Lower lobe of right lung (tissue), 2 donors: ENCODE results near the gene GREM1. TPM values are rescaled to one million over a fixed set of nuclear protein-coding genes. Genes with fewer than 3 reads are reported as not detected.

ENCODE experiments used
- ATAC-seq, 2 donors: fragments of 200-7000 bp; cut with Tn5 transposase; one replicate each; pipeline ENCODE4 v1.9.1; 2020 to 2022; ENCODE audit warnings: mild to moderate bottlenecking in 2 of 2, moderate library complexity in 2 of 2
- DNase-seq: peaks from one replicate; pipeline ENCODE4 v3.0.0-alpha.2; 2020
- H3K27ac ChIP-seq: fragments of 200-600 bp; one replicate; pipeline ENCODE4 v1.8.0; 2022
- H3K27me3 ChIP-seq: fragments of 200-600 bp; one replicate; pipeline ENCODE4 v1.8.0; 2022; ENCODE audit warnings: low read depth
- H3K36me3 ChIP-seq: fragments of 200-600 bp; one replicate; pipeline ENCODE4 v1.8.0; 2022; ENCODE audit warnings: mild to moderate bottlenecking
- H3K4me1 ChIP-seq: fragments of 200-600 bp; one replicate; pipeline ENCODE4 v1.8.0; 2022
- H3K4me3 ChIP-seq: fragments of 200-600 bp; one replicate; pipeline ENCODE4 v1.8.0; 2022; ENCODE audit warnings: mild to moderate bottlenecking
- H3K9me3 ChIP-seq: fragments of 200-600 bp; one replicate; pipeline ENCODE4 v1.8.0; 2022
- intact Hi-C: fragments of 100-400 bp; cut with DNase I; formaldehyde crosslinking; loops from one replicate; pipeline ENCODE4 v1.11.0; 2022
- total RNA-seq: library from RNA; stranded (reverse); fragmentation: NEBNext Ultra II Directional; extraction: Animal tissue kit (Norgen Biotek cat#: 25700); gene quantifications from one replicate; pipeline ENCODE4 v1.2.1, GENCODE V29; 2021
- TF ChIP-seq, protein P1 (sequence below): fragments of 200-600 bp; IDR thresholded peaks from one replicate; pipeline ENCODE4 v1.8.0; 2022; ENCODE audit warnings: antibody characterized with exemption, mild to moderate bottlenecking
- donor health status: DM: no; HTN: yes; CAD: no; lungs with severe emphysema.

GREM1 gene
- total RNA-seq, 1 donor from 2014 or later, result 3.1 TPM

DNA sequence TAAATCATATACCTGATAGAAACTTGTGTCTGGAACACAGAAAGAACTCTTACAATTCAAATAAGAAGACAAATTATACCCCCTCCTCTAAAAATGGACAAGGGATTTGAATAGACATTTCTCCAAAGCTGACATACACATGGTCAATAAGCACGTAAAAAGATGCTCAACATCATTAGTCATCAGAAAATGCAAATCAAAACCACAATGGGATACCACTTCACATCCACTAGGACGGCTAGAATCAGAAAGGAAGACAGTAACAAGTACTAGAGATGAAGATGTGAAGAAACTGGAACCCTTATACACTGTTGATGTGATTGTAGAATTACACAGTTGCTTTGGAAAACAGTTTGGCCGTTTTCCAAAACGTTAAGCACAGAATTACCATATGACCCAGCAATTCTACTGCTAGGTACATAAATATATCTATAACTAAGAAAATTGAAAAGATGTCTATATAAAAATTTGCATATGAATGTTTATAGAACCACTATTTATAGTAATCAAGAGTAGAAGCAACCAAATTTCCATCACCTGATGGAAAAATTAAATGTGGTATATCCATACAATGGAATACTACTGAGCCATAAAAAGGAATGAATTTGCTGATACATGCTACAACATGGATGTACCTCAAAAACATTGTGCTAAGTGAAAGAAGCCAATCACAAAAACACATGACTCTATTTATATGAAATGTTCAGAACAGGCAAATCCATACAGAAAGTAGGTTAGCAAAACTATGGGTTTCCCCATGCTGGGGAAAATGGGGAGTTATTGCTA lies 60.8 kb downstream of the GREM1 start:
- DNase-seq (no peak), ATAC-seq (no peak)
- Histone ChIP-seq H3K4me1 (no peaks in the 10 kb centered on the region), H3K36me3 (peaks cover 11% of the 10 kb centered on the region), H3K9me3 (peaks cover 6% of the 10 kb centered on the region), H3K27me3 (no peaks in the 10 kb centered on the region), H3K4me3 (no peak overlapping the region), H3K27ac (no peak overlapping the region)
- intact Hi-C loops, result no loop called here
- TF ChIP-seq, protein P1, sequence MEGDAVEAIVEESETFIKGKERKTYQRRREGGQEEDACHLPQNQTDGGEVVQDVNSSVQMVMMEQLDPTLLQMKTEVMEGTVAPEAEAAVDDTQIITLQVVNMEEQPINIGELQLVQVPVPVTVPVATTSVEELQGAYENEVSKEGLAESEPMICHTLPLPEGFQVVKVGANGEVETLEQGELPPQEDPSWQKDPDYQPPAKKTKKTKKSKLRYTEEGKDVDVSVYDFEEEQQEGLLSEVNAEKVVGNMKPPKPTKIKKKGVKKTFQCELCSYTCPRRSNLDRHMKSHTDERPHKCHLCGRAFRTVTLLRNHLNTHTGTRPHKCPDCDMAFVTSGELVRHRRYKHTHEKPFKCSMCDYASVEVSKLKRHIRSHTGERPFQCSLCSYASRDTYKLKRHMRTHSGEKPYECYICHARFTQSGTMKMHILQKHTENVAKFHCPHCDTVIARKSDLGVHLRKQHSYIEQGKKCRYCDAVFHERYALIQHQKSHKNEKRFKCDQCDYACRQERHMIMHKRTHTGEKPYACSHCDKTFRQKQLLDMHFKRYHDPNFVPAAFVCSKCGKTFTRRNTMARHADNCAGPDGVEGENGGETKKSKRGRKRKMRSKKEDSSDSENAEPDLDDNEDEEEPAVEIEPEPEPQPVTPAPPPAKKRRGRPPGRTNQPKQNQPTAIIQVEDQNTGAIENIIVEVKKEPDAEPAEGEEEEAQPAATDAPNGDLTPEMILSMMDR, result no peak

DNA sequence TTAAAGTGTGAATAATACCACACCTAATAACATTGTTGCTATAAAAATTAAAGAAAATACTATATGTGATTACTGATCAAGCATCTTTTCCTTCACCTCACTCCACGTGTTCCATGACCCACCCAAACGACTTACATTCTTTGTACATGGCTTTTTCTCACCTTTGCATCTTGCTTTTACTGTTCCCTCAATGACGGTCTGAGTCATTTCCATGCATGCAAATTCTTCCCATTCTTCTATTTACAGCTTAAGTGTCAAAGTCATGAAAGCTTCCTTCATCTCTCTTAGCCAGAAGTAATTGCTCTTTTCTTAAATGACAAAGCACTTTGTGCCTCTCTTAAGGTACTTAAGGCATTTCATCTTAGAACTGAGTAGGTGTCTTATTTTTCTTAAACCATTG lies 64.0 kb downstream of the GREM1 start:
- TF ChIP-seq, protein P1, result no peak
- Histone ChIP-seq H3K9me3 (peaks cover 6% of the 10 kb centered on the region), H3K27ac (no peak overlapping the region), H3K36me3 (no peaks in the 10 kb centered on the region), H3K4me1 (no peaks in the 10 kb centered on the region), H3K27me3 (no peaks in the 10 kb centered on the region), H3K4me3 (no peak overlapping the region)
- intact Hi-C loops, result no loop called here
- DNase-seq (no peak), ATAC-seq (no peak)

DNA sequence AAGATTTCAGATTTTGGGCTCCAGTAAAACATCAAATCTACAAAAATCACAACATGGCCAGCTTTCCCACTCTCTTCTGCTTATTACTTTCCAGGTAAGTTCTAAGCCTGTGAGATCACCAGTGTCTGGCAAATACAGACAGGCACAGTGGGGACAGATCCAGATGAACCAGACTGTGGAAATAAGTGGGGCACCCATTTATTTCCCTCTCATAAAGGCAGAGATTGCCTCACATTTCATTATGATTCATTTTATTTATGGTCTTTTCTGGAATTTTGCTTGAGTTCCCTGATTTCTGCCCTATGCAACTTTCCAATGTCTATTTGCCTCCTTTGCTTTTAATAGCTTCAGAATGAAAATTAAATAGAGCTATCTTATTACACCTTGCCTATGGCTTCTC lies 66.8 kb downstream of the GREM1 start:
- DNase-seq, result no peak
- TF ChIP-seq, protein P1, result no peak
- Histone ChIP-seq H3K4me1 (no peaks in the 10 kb centered on the region), H3K27ac (no peak overlapping the region), H3K36me3 (no peaks in the 10 kb centered on the region), H3K9me3 (no peaks in the 10 kb centered on the region), H3K27me3 (no peaks in the 10 kb centered on the region), H3K4me3 (no peak overlapping the region)
- no peak for ATAC-seq
- intact Hi-C loops, result no loop called here

DNA sequence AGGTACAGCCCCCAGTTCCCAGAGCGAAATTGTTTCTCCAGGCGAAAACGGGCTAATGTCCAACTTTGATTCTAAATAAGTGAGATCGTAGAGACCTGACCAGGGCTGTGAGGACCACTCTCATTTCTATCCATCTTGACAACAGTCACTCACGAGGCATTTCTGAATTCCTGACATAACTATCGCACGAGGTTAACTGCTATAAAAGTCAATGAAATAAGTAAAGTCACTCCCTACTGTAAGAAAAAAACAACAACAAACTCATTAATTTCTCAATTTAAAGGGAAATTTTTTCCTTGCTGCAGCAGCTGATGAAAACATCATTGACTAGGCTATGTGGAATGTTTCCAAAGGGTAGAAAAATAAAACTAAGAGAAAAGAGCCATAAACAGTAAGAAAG lies 69.1 kb downstream of the GREM1 start:
- TF ChIP-seq, protein P1, result no peak

DNA sequence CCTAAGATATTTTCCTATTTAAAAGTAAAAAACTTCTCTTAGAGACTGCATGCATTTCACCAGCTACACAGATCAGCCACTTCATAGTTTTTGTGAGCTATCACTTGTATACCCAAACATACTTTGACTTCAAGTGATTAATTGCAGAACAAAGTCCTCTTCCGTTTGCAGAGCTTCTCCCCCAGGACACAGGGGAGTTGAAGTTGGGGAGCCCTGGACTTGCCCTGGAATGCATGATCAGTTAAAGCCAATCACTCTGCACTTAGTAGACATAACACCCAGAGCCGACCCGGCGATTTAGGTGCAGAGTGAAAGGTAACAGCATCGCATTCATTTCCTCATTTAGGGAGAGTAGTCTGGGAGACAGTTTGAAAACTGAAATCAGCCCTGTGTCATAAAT lies 70.1 kb downstream of the GREM1 start:
- H3K27ac ChIP-seq, result no peak overlapping the region
- H3K4me1 ChIP-seq, result no peaks in the 10 kb centered on the region
- DNase-seq (peak; percentile 40), ATAC-seq (no peak)
- TF ChIP-seq, protein P1, result no peak
- no peaks in the 10 kb centered on the region for H3K9me3 ChIP-seq
- no peaks in the 10 kb centered on the region for H3K36me3 ChIP-seq
- H3K27me3 ChIP-seq, result no peaks in the 10 kb centered on the region
- intact Hi-C loops, result no loop called here
- no peak overlapping the region for H3K4me3 ChIP-seq

More for the DNA sequence above, 69.1 kb downstream of the GREM1 start:
- ATAC-seq (no peak), DNase-seq (no peak)
- no peaks in the 10 kb centered on the region for H3K36me3 ChIP-seq
- H3K27ac ChIP-seq, result no peak overlapping the region
- H3K27me3 ChIP-seq, result no peaks in the 10 kb centered on the region
- intact Hi-C loops, result no loop called here
- H3K9me3 ChIP-seq, result no peaks in the 10 kb centered on the region
- no peak overlapping the region for H3K4me3 ChIP-seq
- H3K4me1 ChIP-seq, result no peaks in the 10 kb centered on the region
